ENCODE data around the gene LRCH3. TPM values are rescaled to one million over a fixed set of nuclear protein-coding genes. Genes with fewer than 3 reads are reported as not detected.

Gene LRCH3
- total and polyA plus RNA-seq, 2 of the 13 experiments (the other 11 are each of a cell fraction or from before 2014, with no cell fraction given): 25.5 to 103 TPM

GRCh38 chr3:197820550-197821335, 29.7 kb downstream of the LRCH3 start (continued):
- TF ChIP-seq SNAPC2 (CRISPR knock-in tag; IDR thresholded peaks at IDR 0.05) (no peak), ZNF546 (CRISPR knock-in tag; conservative IDR thresholded peaks at IDR 0.05) (no peak), ZFP36L1 (CRISPR knock-in tag; IDR thresholded peaks at IDR 0.05) (no peak), NFATC3 (CRISPR knock-in tag; IDR thresholded peaks at IDR 0.05) (no peak), NR2F6 (IDR thresholded peaks at IDR 0.05) (peak; percentile 81), NR2F6 (CRISPR knock-in tag; IDR thresholded peaks at IDR 0.05) (peak; percentile 67), BRCA1 (CRISPR knock-in tag; IDR thresholded peaks at IDR 0.05) (no peak), HOMEZ (CRISPR knock-in tag; IDR thresholded peaks at IDR 0.05; ENCODE audit: low read depth) (no peak; the same call in 1 of the 2 replicates), MAZ (IDR thresholded peaks at IDR 0.05; ENCODE audit: borderline replicate concordance, low read depth, low read length) (no peak), MAZ (CRISPR knock-in tag; IDR thresholded peaks at IDR 0.05; ENCODE audit: low read depth) (no peak), HDAC1 (CRISPR knock-in tag; IDR thresholded peaks at IDR 0.05) (peak; percentile 47; the same call in 1 of the 2 replicates), PHF8 (CRISPR knock-in tag; IDR thresholded peaks at IDR 0.05) (no peak), ZMYM3 (CRISPR knock-in tag; IDR thresholded peaks at IDR 0.05) (peak; percentile 86), ZKSCAN8 (CRISPR knock-in tag; IDR thresholded peaks at IDR 0.05; ENCODE audit: borderline replicate concordance) (no peak), ZNF773 (CRISPR knock-in tag; IDR thresholded peaks at IDR 0.05; ENCODE audit: borderline replicate concordance) (no peak)
